GM18870 (cell line): ENCODE results near the gene DICER1.

ENCODE experiments used
- ATAC-seq: cut with Tn5 transposase; IDR thresholded peaks from one replicate; pipeline ENCODE4 v1.9.1; 2021; ENCODE audit warnings: moderate library complexity; ENCODE audit not compliant: unreplicated experiment

The DICER1 gene

DNA sequence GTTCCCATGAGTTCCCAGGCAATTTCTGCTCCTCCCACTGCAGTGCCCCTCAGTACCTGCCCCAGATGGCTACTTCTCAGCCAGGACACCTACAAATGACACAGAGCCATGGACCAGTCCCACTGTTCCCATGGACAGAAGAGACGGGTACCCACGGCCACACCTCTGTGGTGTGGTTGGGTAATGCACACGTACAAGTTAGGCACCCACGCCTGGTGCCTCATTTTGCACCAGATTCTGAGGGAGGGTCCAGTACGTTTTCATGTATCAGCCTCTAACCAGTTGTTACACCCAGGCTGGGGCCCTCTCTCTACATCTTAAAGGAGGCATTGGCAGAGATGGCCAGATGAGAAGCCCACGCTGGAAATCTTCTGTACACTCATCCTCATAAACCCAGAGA is 114.0 kb downstream of the DICER1 start:
- ATAC-seq, result no peak

- ATAC-seq, result no peak
Observed at GRCh38 chr14:95041477-95042020, 115.8 kb downstream of the DICER1 start.

- ATAC-seq, result no peak
Observed at GRCh38 chr14:95040708-95041476, 116.4 kb downstream of the DICER1 start.

GRCh38 chr14:95039993-95040348 is 117.4 kb downstream of the DICER1 start:
- no peak for ATAC-seq

DNA sequence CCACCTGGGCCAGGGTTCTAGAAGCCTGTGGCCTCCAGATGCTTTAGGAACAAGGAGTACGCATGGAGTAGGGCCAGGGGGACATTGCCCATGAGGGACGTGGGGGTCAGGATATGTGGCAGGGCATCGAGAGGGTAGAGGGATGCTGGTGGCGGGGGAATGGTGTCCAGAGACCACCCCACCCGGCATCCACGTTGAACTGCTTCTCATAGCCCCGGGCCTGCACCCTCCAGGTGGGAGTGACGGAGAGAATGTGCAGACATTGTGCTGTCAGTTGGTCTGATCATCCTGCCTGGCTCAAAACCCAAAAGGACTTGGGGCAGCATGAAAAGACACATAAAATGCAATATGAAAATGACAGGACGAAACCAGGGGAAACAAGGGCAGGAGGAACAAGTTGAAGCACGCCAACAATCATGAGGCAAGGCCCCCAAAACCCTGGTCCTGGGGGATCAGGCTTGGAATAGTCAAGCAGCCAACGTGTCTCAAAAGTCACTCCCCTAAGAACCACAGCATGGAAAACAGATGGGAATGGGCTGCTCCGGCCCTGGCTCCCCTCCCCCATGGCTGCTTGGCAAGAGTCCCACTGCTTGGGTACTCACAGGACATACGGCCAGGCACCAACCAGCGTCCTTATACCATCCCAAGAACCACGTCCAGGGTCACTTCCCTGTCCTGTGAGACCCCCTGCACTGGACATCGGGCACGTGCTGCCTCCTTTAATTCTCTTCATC is 117.9 kb downstream of the DICER1 start:
- ATAC-seq, result no peak

GRCh38 chr14:95038521-95039250 is 118.6 kb downstream of the DICER1 start:
- ATAC-seq, result no peak

DNA sequence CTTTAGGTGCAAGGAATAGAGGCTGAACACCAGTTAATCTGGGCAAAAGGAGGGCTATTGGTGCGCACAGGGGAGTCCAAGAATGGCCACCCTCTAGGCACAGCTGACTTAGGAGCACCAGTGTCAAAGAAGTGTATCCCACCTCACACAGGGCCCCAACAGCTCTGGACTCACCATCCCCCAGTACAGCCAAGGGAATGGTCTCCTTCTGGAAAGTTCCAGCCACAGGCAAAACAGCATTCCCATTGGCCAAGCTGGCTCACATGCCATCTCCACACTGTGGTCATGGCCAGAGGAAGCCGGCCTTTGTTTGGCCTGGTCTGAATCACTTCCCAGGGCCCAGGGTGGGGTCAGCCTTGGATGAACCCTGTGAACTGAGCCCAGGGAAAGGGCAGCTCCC is 120.1 kb downstream of the DICER1 start:
- ATAC-seq, result no peak
